ENCODE results near the gene REXO5.
"Not testable (repeated sequence)": the region's sequence is repeated elsewhere in the genome, so short reads cannot be mapped to it uniquely, and the experiment has no call there.

The REXO5 gene, protein sequence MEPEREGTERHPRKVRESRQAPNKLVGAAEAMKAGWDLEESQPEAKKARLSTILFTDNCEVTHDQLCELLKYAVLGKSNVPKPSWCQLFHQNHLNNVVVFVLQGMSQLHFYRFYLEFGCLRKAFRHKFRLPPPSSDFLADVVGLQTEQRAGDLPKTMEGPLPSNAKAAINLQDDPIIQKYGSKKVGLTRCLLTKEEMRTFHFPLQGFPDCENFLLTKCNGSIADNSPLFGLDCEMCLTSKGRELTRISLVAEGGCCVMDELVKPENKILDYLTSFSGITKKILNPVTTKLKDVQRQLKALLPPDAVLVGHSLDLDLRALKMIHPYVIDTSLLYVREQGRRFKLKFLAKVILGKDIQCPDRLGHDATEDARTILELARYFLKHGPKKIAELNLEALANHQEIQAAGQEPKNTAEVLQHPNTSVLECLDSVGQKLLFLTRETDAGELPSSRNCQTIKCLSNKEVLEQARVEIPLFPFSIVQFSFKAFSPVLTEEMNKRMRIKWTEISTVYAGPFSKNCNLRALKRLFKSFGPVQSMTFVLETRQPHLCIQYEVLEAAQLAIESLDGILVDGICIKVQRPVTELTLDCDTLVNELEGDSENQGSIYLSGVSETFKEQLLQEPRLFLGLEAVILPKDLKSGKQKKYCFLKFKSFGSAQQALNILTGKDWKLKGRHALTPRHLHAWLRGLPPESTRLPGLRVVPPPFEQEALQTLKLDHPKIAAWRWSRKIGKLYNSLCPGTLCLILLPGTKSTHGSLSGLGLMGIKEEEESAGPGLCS

DNA sequence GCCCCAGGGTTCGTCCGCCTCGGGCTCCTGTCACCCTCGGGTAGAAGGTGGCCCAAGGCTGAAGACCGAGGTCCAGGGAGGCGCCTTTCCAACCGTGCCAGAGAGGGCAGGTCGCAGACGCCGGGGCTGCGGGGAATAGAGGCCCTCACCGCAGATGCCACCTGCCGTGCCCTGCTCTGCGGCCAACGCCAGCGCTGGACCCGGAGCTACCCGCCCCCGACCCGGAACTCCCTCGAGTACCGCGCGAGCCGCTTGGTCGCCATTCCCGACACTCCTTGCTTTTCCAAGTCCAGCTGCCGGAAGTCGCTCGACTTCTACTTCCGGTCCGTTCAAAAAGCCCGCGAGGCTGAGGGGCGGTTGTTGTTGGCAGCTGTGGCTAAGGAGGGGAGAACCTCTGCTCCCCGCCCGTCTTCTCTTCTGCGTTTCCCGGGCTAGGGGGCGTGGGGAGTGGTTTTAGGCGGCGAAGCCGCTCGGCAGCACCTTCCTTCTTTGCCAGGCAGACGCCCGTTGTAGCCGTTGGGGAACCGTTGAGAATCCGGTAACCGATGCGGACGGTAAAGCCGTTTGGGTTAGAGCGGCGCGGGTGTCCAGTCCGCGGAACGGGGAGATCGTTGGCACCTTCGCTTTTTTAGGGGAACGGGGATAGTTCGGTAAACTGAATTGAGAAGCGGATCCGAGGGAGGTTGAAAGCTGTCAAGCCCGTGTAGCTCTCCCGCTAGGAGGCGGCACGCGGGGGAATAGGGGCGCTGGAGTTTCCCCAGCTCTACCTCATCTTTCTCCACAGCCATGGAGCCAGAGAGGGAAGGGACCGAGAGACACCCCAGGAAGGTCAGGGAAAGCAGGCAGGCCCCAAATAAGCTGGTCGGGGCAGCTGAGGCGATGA lies at the start of gene REXO5, which contains the start of gene ERI2:
TSS of gene REXO5 (plus strand) at position 360 of the 883 bp plus-strand sequence. CDS start at position 787, 427 bp downstream.
TSS of gene ERI2 (minus strand) at position 305 of the 883 bp plus-strand sequence. CDS start at position 263, 42 bp downstream.
- DNase-seq (ENCODE audit: low read depth): peak; percentile 84
- H3K4me3 ChIP-seq (ENCODE audit: low read length): peak within 1 kb of the TSS; percentile 86
- TF ChIP-seq, protein P1, sequence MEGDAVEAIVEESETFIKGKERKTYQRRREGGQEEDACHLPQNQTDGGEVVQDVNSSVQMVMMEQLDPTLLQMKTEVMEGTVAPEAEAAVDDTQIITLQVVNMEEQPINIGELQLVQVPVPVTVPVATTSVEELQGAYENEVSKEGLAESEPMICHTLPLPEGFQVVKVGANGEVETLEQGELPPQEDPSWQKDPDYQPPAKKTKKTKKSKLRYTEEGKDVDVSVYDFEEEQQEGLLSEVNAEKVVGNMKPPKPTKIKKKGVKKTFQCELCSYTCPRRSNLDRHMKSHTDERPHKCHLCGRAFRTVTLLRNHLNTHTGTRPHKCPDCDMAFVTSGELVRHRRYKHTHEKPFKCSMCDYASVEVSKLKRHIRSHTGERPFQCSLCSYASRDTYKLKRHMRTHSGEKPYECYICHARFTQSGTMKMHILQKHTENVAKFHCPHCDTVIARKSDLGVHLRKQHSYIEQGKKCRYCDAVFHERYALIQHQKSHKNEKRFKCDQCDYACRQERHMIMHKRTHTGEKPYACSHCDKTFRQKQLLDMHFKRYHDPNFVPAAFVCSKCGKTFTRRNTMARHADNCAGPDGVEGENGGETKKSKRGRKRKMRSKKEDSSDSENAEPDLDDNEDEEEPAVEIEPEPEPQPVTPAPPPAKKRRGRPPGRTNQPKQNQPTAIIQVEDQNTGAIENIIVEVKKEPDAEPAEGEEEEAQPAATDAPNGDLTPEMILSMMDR (conservative IDR thresholded peaks at IDR 0.05; ENCODE audit: low read depth, low read length): peak; percentile 65

DNA sequence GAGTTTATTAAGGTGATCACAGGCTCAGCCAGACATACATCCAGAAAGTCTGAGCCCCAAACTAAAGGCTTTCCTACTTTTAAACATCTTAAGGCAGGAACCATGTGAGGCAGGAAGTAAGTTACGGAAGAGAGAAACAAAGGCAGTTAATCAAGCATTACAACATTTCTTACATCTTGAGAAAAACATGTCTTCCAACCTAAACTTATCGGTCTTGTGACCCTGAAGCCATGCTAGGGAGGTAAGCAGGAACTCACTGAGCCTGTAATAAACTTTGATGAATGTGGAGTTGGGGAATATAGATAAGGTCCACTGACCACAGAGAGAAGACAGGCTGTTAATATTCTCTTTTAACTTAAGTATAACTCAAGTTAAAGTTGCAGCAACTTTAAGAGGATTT lies 46.0 kb upstream of the REXO5 start:
- H3K4me3 ChIP-seq (ENCODE audit: low read length): no peak overlapping the region
- DNase-seq (ENCODE audit: low read depth): no peak
- TF ChIP-seq, protein P1 (conservative IDR thresholded peaks at IDR 0.05; ENCODE audit: low read depth, low read length): no peak

DNA sequence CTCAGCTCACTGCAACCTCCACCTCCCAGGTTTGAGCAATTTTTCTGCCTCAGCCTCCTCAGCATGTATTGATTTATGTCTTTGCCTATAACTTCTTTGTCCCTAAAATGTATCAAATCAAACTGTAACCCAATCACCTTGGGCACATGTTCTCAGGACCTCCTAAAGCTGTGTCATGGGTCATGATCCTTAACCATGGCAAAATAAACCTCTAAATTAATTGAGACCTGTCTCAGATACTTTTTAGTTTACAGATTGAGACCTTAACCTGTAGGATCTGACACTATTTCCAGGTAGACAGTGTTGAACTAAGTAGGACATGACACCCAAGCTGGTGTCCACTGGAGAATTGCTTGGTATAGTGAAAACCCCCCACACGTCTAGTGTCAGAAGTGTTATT lies 45.2 kb upstream of the REXO5 start:
- TF ChIP-seq, protein P1 (conservative IDR thresholded peaks at IDR 0.05; ENCODE audit: low read depth, low read length): no peak
- no peak overlapping the region for H3K4me3 ChIP-seq (ENCODE audit: low read length)
- no peak for DNase-seq (ENCODE audit: low read depth)

DNA sequence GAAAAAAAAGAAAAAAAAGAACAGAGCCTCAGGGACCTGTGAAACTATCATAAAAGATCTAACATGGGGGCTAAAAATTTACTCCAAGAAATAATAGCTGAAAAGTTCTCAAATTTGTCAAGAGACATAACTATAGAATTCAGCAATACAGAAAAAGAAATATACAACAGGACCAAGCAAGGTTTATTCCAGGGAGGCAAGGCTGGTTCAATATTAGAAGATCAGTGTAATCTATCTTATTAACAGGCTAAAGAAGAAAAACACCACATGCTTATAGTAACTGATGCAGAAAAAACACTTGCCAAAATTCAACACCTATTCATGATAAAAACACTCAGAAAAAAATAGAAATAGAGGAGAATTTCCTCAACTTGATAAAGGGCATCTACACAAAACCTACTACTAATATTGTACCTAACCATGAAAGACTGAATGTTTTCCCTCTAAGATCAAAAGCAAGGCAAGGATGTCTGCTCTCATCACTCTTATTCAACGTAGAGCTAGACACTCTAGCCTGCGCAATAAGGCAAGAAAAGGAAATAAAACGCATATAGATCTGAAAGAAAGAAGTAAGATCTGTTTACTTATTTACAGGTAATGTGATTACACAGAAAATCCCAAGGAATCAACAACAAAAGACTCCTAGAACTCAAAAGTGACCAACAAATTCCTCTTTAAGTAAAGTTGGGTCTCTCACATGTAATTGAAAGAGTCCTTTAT lies 43.8 kb upstream of the REXO5 start:
- H3K4me3 ChIP-seq (ENCODE audit: low read length): no peak overlapping the region

DNA sequence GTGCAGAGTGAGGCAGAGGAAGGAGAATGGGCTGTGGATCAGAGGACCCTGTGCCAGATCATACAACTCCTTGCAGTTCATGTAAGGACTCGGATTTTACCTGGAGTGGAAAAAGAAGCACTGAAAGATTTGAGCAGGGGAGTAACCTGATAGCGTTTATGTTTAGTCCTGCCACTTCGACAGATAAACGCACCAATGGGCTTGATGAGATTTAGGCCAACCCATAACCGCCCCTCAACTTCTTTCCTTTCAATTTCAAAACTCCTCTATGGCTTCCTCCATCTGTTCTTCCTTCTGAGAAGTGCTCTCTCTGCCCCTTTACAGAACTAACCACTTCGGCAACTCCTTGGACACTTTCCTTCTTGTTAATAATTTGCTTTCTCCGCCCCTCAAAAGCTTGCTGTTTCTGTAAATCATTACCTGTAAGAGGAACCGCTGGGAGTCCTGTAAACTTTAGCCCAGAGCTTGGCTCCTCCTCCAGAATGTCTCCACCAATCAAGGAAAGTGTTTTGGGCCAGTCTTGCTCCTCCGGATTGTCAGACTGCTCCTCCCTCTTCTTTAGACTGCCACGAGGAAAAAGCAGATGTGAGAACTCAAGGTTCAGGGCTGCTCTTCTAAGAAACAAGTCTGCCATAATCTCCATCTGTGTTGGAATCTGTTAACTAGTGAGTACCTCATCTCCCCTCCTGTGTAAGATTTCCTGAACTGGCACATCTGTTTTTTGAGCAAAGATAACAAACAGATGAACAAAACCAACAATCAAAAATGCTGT lies 42.7 kb upstream of the REXO5 start, which contains the start of gene ACSM3:
TSS of gene ACSM3 (plus strand) at position 554 of the 772 bp plus-strand sequence. CDS start 6,021 bp downstream, outside the sequence.
- no peak for DNase-seq (ENCODE audit: low read depth)
- TF ChIP-seq, protein P1 (conservative IDR thresholded peaks at IDR 0.05; ENCODE audit: low read depth, low read length): no peak
- peak within 1 kb of the TSS; percentile 28 for H3K4me3 ChIP-seq (ENCODE audit: low read length)

More for the DNA sequence above, 43.8 kb upstream of the REXO5 start:
- TF ChIP-seq, protein P1 (conservative IDR thresholded peaks at IDR 0.05; ENCODE audit: low read depth, low read length): no peak
- no peak for DNase-seq (ENCODE audit: low read depth)

DNA sequence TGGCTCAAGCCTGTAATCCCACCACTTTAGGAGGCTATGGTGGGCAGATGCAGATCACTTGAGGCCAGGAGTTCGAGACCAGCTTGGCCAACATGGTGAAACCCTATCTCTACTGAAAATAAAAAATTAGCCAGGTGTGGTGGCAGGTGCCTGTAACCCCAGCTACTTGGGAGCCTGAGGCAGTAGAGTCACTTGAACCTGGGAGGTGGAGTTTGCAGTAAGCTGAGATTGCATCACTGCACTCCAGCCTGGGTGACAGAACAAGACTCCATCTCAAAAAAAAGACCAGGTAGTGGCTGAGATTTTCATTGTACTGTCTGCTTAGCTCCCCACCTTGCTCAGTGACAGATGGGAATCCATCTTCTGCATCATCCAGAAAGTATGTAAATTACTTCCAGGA lies 41.9 kb upstream of the REXO5 start:
- H3K4me3 ChIP-seq (ENCODE audit: low read length); DNase-seq (ENCODE audit: low read depth): not testable (repeated sequence)

All from retinal pigment epithelial cell (primary cell).